Fibroblast of mammary gland (primary cell): ENCODE results near the gene VWA7.

ENCODE experiments used
- DNase-seq: peaks from one replicate; pipeline ENCODE4 v3.0.0-alpha.2; 2010; ENCODE audit warnings: low read depth
- H3K4me3 ChIP-seq: 2 replicates; pipeline ENCODE4 v1.5.1; 2011; ENCODE audit warnings: low read depth, mild to moderate bottlenecking, low read length, moderate library complexity; ENCODE audit not compliant: control insufficient read depth
- TF ChIP-seq, protein P1 (sequence below): conservative IDR thresholded peaks from 2 replicates; pipeline ENCODE4 v1.5.1; 2011; ENCODE audit warnings: low read depth, low read length, inconsistent platforms; ENCODE audit not compliant: control insufficient read depth, insufficient read depth

VWA7 gene

GRCh38 chr6:31780507-31781243 lies 3.5 kb upstream of the VWA7 start:
- TF ChIP-seq, protein P1, sequence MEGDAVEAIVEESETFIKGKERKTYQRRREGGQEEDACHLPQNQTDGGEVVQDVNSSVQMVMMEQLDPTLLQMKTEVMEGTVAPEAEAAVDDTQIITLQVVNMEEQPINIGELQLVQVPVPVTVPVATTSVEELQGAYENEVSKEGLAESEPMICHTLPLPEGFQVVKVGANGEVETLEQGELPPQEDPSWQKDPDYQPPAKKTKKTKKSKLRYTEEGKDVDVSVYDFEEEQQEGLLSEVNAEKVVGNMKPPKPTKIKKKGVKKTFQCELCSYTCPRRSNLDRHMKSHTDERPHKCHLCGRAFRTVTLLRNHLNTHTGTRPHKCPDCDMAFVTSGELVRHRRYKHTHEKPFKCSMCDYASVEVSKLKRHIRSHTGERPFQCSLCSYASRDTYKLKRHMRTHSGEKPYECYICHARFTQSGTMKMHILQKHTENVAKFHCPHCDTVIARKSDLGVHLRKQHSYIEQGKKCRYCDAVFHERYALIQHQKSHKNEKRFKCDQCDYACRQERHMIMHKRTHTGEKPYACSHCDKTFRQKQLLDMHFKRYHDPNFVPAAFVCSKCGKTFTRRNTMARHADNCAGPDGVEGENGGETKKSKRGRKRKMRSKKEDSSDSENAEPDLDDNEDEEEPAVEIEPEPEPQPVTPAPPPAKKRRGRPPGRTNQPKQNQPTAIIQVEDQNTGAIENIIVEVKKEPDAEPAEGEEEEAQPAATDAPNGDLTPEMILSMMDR, result no peak
- H3K4me3 ChIP-seq, result no peak overlapping the region
- no peak for DNase-seq

DNA sequence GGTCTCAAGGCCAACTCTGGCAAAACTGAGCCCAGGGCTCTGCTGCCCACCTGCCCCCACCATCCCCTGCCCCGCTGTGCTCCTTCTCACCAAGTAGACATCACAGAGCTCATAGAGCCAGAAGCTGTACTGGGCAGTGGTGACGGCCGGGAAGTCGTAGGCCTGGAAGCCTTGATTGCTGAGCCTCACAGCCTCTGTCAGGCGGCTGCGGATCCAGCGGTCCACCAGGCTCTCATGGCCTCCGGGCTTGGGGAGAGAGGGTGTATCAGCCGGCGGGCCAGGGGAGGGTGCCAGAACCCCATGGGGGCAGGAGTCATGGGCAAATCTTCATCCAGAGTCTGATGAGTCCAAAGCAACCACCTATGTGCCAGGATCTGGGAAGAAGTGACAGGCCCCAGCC lies 2.8 kb upstream of the VWA7 start:
- DNase-seq, result no peak
- no peak overlapping the region for H3K4me3 ChIP-seq
- TF ChIP-seq, protein P1, result no peak

DNA sequence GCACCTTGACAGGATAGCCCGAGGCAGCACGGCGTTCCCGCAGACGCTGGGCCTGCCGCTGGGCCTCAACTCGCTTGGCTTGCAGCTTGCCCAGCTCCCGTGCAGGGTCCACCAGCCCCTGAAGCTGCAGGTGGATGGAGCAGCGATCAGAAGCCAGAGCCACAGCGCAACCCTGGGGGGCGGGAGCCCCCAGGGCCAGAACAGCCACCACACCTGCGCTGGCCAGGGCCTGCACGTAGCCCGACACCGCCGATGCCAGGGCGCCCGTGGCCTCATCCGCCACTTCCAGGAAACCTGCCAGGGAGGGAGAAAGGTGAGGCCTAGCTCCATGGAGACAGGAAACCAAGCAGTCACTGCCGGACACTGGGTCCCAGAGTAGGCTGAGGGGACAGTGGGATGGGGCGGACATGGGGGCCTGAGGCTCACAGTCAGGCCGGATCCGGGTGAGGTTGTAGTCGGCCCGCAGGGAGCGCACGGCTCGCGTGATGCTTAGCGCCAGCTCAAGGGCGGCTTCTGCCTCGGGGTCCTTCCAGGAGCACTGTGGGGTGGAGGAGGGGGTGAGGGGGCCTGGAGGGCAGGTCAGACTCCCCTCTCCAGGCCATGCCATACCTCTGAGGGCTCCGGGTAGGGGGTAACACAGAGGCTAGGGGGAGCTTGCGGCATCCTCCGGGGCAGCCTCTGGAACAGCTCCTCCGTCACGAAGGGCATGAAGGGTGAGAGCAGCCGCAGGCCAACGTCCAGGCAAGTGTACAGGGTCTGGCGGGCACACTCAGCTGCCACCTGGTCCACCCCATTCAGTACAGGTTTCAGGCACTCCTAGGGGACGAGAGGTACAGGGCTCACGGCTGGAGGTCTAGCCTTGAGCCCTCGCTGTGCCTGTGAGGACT lies 2.1 kb upstream of the VWA7 start:
- H3K4me3 ChIP-seq, result no peak overlapping the region
- no peak for DNase-seq
- TF ChIP-seq, protein P1, result no peak

- TF ChIP-seq, protein P1, result no peak
- H3K4me3 ChIP-seq, result no peak overlapping the region
- no peak for DNase-seq
These were observed 1.1 kb upstream of the VWA7 start for GRCh38 chr6:31778193-31778592.

GRCh38 chr6:31777667-31778050 lies 531 bp upstream of the VWA7 start:
- TF ChIP-seq, protein P1, result no peak
- H3K4me3 ChIP-seq, result no peak overlapping the region
- DNase-seq, result no peak

GRCh38 chr6:31776485-31776988 lies 591 bp downstream of the VWA7 start:
- TF ChIP-seq, protein P1, result no peak
- H3K4me3 ChIP-seq, result no peak overlapping the region
- no peak for DNase-seq
